GM19468 (cell line): ENCODE data around the gene AGO1.
"Not testable (repeated sequence)": the region's sequence is repeated elsewhere in the genome, so short reads cannot be mapped to it uniquely, and the experiment has no call there.

ENCODE experiments used
- ATAC-seq: cut with Tn5 transposase; IDR thresholded peaks from one replicate; pipeline ENCODE4 v1.9.1; 2021; ENCODE audit warnings: mild to moderate bottlenecking, moderate library complexity, moderate number of reproducible peaks; ENCODE audit not compliant: unreplicated experiment; ENCODE audit errors: extremely low read depth

The AGO1 gene

GRCh38 chr1:35959304-35959703, 76.3 kb downstream of the AGO1 start:
- no peak for ATAC-seq

DNA sequence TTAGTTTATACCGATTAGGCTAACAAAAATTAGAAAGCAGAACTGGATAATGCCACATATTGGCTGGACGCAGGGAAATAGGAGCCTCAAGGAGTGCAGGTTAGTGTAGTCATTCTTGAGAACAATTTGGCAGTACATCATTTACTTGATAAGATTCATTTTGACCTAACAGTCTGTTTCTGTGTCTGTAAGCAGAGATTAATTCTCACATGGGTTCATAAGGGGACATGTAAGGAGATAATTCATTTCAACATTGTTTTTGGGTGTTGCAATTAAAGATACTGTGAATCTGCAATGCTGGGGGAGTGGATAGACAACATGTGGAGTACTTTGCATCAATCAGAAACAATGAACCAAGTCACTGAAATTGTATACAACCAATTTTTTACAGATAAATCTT, 79.9 kb downstream of the AGO1 start:
- no peak for ATAC-seq

DNA sequence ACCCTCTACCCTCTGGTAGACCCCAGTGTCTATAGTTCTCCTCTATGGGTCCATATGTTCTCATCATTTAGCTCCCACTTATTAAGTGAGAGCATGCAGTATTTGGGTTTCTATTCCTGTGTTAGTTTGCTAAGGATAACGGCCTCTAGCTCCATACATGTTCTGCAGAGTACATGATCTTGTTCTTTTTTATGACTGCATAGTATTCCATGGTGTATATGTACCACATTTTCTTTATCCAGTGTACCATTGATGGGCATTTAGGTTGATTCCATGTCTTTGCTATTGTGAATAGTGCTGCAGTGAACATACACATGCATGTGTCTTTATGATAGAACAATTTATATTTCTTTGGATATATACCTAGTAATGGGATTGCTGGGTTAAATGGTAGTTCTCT, 81.3 kb downstream of the AGO1 start:
- ATAC-seq: not testable (repeated sequence)

DNA sequence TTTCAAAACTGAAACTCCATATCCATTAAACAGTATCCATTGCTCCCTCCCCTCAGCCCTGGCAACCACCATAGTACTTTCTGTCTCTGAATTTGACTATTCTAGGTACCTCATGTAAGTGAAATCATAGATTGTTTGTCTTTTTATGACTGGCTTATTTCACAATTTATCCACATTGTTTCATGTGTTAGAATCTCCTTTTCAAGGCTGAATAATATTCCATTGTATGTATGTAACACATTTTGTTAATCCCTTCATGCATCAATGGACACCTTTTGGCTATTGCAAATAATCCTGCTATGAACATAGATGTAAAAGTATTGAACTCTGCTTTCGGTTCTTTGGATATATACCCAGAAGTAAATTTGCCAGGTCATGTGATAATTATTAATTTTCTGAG, 85.4 kb downstream of the AGO1 start:
- ATAC-seq: no peak

DNA sequence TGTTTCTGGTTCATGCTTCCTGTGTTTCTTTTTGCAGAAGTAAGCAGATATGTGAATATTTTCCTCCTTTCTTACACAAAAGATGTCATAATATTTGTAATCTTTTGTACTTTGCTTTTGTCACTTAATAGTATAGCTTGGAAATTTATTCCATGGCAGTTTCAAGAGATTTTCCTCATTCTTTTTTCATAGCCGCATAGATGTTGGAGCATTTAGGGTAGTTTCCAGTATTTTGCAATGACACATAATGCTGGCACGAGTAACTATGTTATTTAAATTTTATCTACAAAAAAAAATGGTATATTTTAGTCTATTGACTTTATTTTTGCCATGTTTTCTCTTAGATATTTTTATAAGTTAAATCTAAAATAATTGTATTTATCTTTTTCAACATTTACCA, 88.6 kb downstream of the AGO1 start:
- ATAC-seq: no peak

GRCh38 chr1:35972631-35973030, 89.6 kb downstream of the AGO1 start:
- not testable (repeated sequence) for ATAC-seq

- ATAC-seq: no peak
Measured at GRCh38 chr1:35980090-35980489, 97.1 kb downstream of the AGO1 start.
